H1 (cell line): ENCODE results near the gene CDKN2B-AS1. TPM values are rescaled to one million over a fixed set of nuclear protein-coding genes. Genes with fewer than 3 reads are reported as not detected.

ENCODE experiments used
- BCL11A ChIP-seq, 2 experiments: IDR thresholded peaks; one replicate each; pipeline ENCODE4 v1.6.1; 2011; ENCODE audit warnings: low read depth in 2 of 2, low read length in 2 of 2, mild to moderate bottlenecking in 2 of 2
- CEBPB ChIP-seq: IDR thresholded peaks from 2 replicates; pipeline ENCODE4 v1.6.1; 2012; ENCODE audit warnings: low read depth, low read length
- EZH2 ChIP-seq: fragments of 200-600 bp; sonication (generic); IDR thresholded peaks from 2 replicates; pipeline ENCODE4 v1.7.1; 2012; ENCODE audit warnings: low read depth, mild to moderate bottlenecking, moderate library complexity, low read length, inconsistent platforms; ENCODE audit not compliant: severe bottlenecking
- NANOG ChIP-seq: IDR thresholded peaks from 2 replicates; pipeline ENCODE4 v1.6.1; 2011; ENCODE audit warnings: low read length, low read depth, mild to moderate bottlenecking, inconsistent platforms; ENCODE audit not compliant: insufficient read depth, poor library complexity, severe bottlenecking
- RNF2 ChIP-seq: fragments of 200-900, 300-1000 bp; sonication (generic); IDR thresholded peaks from 2 replicates; pipeline ENCODE4 v1.7.1; 2016; ENCODE audit warnings: borderline replicate concordance, low read depth, mild to moderate bottlenecking, antibody characterized with exemption, low read length; ENCODE audit not compliant: poor library complexity, severe bottlenecking; ENCODE audit errors: missing control alignments
- SIN3A ChIP-seq, 2 experiments: IDR thresholded peaks in 1 of 2; conservative IDR thresholded peaks in 1 of 2; 2 replicates each; pipeline ENCODE4 v1.6.1; 2011 to 2012; ENCODE audit warnings: low read length in 2 of 2, improper control_type of control experiment in 1 of 2, low read depth in 1 of 2, mild to moderate bottlenecking in 1 of 2
- TAF1 ChIP-seq: IDR thresholded peaks from 2 replicates; pipeline ENCODE4 v1.6.1; 2011; ENCODE audit warnings: mild to moderate bottlenecking, low read depth, low read length
- polyA plus RNA-seq, 7 experiments: library from polyadenylated mRNA; depleted of rRNA in 3 of 7; stranded (reverse) in 5 of 7; unstranded in 2 of 7; fragments of >200 nt in 5 of 7; fragments of 200-250 nt in 2 of 7; gene quantifications; 1 replicate in 5 of 7; 2 replicates in 1 of 7; 4 replicates in 1 of 7; pipeline versions ENCODE4 v1.2.1 to v1.2.3, GENCODE V29; 2011 to 2013; ENCODE audit warnings: missing spikeins in 2 of 7, mixed read lengths in 2 of 7
- total RNA-seq: library from RNA; stranded (reverse); fragmentation: NEBNext Ultra II Directional; extraction: Animal tissue kit (Norgen Biotek cat#: 25700); gene quantifications from 2 replicates; pipeline ENCODE4 v1.2.1, GENCODE V29; 2021

Gene CDKN2B-AS1
- total and polyA plus RNA-seq, 2 of the 8 experiments (the other 6 are each of a cell fraction or from before 2014, with no cell fraction given), result not detected

GRCh38 chr9:22005702-22006606 lies 11.4 kb downstream of the CDKN2B-AS1 start (continued):
- TF ChIP-seq EZH2 (peak; percentile 92), TAF1 (no peak), RNF2 (peak; percentile 90), CEBPB (0 out of 2 replicates have a peak, but pooled peaks have one; percentile 26), BCL11A (IDR thresholded peaks at IDR 0.05; ENCODE audit: low read depth in 2 of 2, low read length in 2 of 2) (no peak), NANOG (no peak), SIN3A (conservative IDR thresholded peaks at IDR 0.05 in 1 of 2, IDR thresholded peaks at IDR 0.05 in 1 of 2; ENCODE audit: low read depth in 1 of 2, low read length in 2 of 2) (no peak)
